Astrocyte of the spinal cord (primary cell): ENCODE results near the gene TMEM138.

Experiments used
- DNase-seq: peaks from one replicate; pipeline ENCODE4 v3.0.0; 2011; ENCODE audit warnings: low read depth, low spot score
- H3K4me3 ChIP-seq: 2 replicates; pipeline ENCODE4 v1.5.1; 2011; ENCODE audit warnings: low read depth, mild to moderate bottlenecking, low read length, moderate library complexity
- CTCF ChIP-seq: IDR thresholded peaks from 2 replicates; pipeline ENCODE4 v1.5.1; 2012; ENCODE audit warnings: low read depth, mild to moderate bottlenecking, low read length, inconsistent platforms
- in situ Hi-C: cut with HindIII; loops from 2 replicates; pipeline ENCODE4 v1.10.0; 2017; ENCODE audit warnings: low sequenced_read_pairs

TMEM138 gene

GRCh38 chr11:61361741-61362541 is at the start of gene TMEM138, which contains the start of gene CYB561A3:
TSS of gene TMEM138 (plus strand) at chr11:61362374. CDS start at chr11:61364391, 2,017 bp downstream.
TSS of gene CYB561A3 (minus strand) at chr11:61361882. CDS start at chr11:61356713, 5,169 bp downstream.
- H3K4me3 ChIP-seq, result peak within 1 kb of the TSS; percentile 75
- DNase-seq, result peak; percentile 95
- in situ Hi-C loops, result no loop called here
- no peak for TF ChIP-seq CTCF

DNA sequence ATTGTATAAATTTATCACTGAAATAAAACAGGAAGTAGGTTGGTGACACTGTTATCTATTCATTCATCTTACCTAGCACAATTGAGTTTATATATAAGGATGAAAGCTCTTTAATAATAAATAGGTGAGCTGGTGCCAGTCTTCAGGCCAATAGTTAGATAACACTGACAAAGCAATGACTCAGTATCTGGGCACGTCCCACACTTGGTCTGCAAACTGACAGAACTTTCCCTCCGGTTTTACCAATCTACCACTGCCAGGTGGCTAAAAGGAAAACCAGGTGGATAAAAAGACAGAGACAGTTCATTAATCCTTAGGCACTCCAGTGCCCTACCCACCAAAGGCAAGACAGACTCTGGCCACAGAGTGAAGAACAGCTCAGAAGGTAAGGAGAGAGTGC is 46.9 kb upstream of the TMEM138 start:
- no peak overlapping the region for H3K4me3 ChIP-seq
- in situ Hi-C loops, result no loop called here
- DNase-seq, result no peak
- no peak for TF ChIP-seq CTCF

- in situ Hi-C loops, result no loop called here
- TF ChIP-seq CTCF, result no peak
- no peak for DNase-seq
- H3K4me3 ChIP-seq, result no peak overlapping the region
Observed at GRCh38 chr11:61325649-61326414, 36.3 kb upstream of the TMEM138 start.

DNA sequence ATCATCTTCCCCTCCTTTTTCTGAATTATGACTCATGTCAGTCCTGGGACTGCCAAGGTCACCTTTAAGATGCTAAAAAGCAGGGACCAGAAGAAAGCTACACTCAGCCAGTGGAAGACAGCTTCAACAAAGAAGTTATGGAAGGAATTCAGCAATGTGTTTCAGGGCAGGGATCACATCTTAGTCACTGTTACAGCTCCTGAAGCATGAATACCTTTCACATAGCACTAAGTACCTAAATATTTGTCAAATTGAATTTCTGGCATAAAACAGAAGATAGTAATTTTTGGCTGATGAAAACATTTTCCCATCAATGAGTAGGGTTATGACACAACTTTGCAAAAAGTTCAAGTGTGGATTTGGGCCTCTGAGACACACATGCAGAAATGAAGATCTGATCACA is 34.5 kb upstream of the TMEM138 start:
- H3K4me3 ChIP-seq, result no peak overlapping the region
- no peak for DNase-seq
- TF ChIP-seq CTCF, result no peak
- in situ Hi-C loops, result no loop called here

GRCh38 chr11:61328351-61328750 is 33.8 kb upstream of the TMEM138 start:
- TF ChIP-seq CTCF, result no peak
- no peak for DNase-seq
- in situ Hi-C loops, result no loop called here
- no peak overlapping the region for H3K4me3 ChIP-seq

DNA sequence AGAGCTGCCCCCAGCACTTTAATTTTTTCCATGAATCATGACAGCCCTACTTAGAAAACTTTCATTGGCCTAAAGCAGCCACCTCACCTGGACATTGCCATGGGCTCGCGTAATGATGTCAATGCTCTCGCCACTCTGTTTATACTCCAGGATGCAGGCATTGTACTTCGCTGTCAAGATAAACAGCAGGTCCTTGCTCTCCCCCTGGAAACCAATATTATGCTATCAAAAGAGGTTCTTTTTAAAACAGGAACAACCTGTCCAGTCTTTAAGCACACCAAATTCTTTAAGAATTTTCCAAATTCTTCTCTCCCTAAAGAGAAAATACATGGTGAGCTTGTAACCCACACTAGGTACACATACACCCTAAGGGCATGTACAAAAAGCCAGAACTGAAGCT is 32.3 kb upstream of the TMEM138 start:
- in situ Hi-C loops, result no loop called here
- no peak overlapping the region for H3K4me3 ChIP-seq
- no peak for DNase-seq
- no peak for TF ChIP-seq CTCF
